KMS-11 (cell line): ENCODE measurements around the gene CHAF1B.
"Not testable (repeated sequence)": the region's sequence is repeated elsewhere in the genome, so short reads cannot be mapped to it uniquely, and the experiment has no call there.

Experiments
- H2AFZ ChIP-seq: fragments of 200-600 bp; sonication (generic); 2 replicates; pipeline ENCODE4 v1.6.1; 2016; ENCODE audit warnings: antibody characterized with exemption, mixed run types, low read depth
- H3K27ac ChIP-seq: fragments of 200-600 bp; sonication (generic); 2 replicates; pipeline ENCODE4 v1.6.1; 2016; ENCODE audit warnings: mild to moderate bottlenecking, mixed run types
- H3K27me3 ChIP-seq: fragments of 200-600 bp; sonication (generic); 2 replicates; pipeline ENCODE4 v1.6.1; 2017; ENCODE audit warnings: mild to moderate bottlenecking, low read depth, mixed run types, moderate library complexity; ENCODE audit not compliant: insufficient read depth
- H3K36me3 ChIP-seq: fragments of 200-600 bp; sonication (generic); 2 replicates; pipeline ENCODE4 v1.6.1; 2017; ENCODE audit warnings: mild to moderate bottlenecking, mixed run types; ENCODE audit not compliant: insufficient read depth
- H3K4me1 ChIP-seq: fragments of 200-600 bp; sonication (generic); 2 replicates; pipeline ENCODE4 v1.6.1; 2016; ENCODE audit warnings: mild to moderate bottlenecking, low read depth, mixed run types; ENCODE audit not compliant: poor library complexity, severe bottlenecking
- H3K4me2 ChIP-seq: fragments of 200-600 bp; sonication (generic); 2 replicates; pipeline ENCODE4 v1.7.0; 2016; ENCODE audit warnings: mild to moderate bottlenecking, mixed run types
- H3K4me3 ChIP-seq: fragments of 200-600 bp; sonication (generic); IDR thresholded peaks from 2 replicates; pipeline ENCODE4 v1.6.1; 2017; ENCODE audit warnings: low read depth, low read length, mixed read lengths; ENCODE audit not compliant: insufficient read depth
- H3K79me2 ChIP-seq: fragments of 200-600 bp; sonication (generic); 2 replicates; pipeline ENCODE4 v1.6.1; 2016; ENCODE audit warnings: low read depth, mixed run types; ENCODE audit not compliant: insufficient read depth
- H3K9ac ChIP-seq: fragments of 200-600 bp; sonication (generic); 2 replicates; pipeline ENCODE4 v1.6.1; 2016; ENCODE audit warnings: mild to moderate bottlenecking, mixed run types
- H4K20me1 ChIP-seq: fragments of 200-600 bp; sonication (generic); 2 replicates; pipeline ENCODE4 v1.6.1; 2016; ENCODE audit warnings: mild to moderate bottlenecking, mixed run types; ENCODE audit not compliant: insufficient read depth
- CTCF ChIP-seq: fragments of 200-600 bp; sonication (generic); conservative IDR thresholded peaks from 2 replicates; pipeline ENCODE4 v1.6.1; 2017; ENCODE audit warnings: low read depth, mild to moderate bottlenecking, antibody characterized with exemption, low read length, moderate library complexity, mixed read lengths

CHAF1B gene

GRCh38 chr21:36375994-36376393, 9.2 kb upstream of the CHAF1B start:
- H3K4me1 ChIP-seq, result no peaks in the 10 kb centered on the region
- no peak overlapping the region for H3K4me3 ChIP-seq
- H3K27ac ChIP-seq, result no peak overlapping the region
- no peaks in the 10 kb centered on the region for H3K27me3 ChIP-seq
- no peaks in the 10 kb centered on the region for H4K20me1 ChIP-seq
- H3K9ac ChIP-seq, result no peak overlapping the region
- H3K4me2 ChIP-seq, result no peak overlapping the region
- H2AFZ ChIP-seq, result no peak overlapping the region
- no peaks in the 10 kb centered on the region for H3K36me3 ChIP-seq
- no peak for TF ChIP-seq CTCF
- H3K79me2 ChIP-seq, result no peaks in the 10 kb centered on the region

- Histone ChIP-seq H2AFZ (no peak overlapping the region), H3K9ac (no peak overlapping the region), H3K4me2 (no peak overlapping the region), H3K36me3 (no peaks in the 10 kb centered on the region), H3K4me3 (no peak overlapping the region), H3K27me3 (no peaks in the 10 kb centered on the region), H4K20me1 (no peaks in the 10 kb centered on the region), H3K79me2 (no peaks in the 10 kb centered on the region), H3K27ac (no peak overlapping the region), H3K4me1 (peaks cover 2% of the 10 kb centered on the region)
- no peak for TF ChIP-seq CTCF
Observed at GRCh38 chr21:36377391-36377842, 7.8 kb upstream of the CHAF1B start.

- no peaks in the 10 kb centered on the region for H3K36me3 ChIP-seq
- no peak overlapping the region for H3K9ac ChIP-seq
- no peaks in the 10 kb centered on the region for H3K27me3 ChIP-seq
- H3K79me2 ChIP-seq, result no peaks in the 10 kb centered on the region
- no peaks in the 10 kb centered on the region for H4K20me1 ChIP-seq
- peaks cover 9% of the 10 kb centered on the region for H3K4me1 ChIP-seq
- no peak overlapping the region for H3K4me2 ChIP-seq
- H2AFZ ChIP-seq, result no peak overlapping the region
- no peak for TF ChIP-seq CTCF
- no peak overlapping the region for H3K4me3 ChIP-seq
- H3K27ac ChIP-seq, result no peak overlapping the region
Observed at GRCh38 chr21:36379251-36379650, 5.9 kb upstream of the CHAF1B start.

GRCh38 chr21:36381841-36382589, 3.2 kb upstream of the CHAF1B start:
- no peaks in the 10 kb centered on the region for H3K27me3 ChIP-seq
- no peaks in the 10 kb centered on the region for H4K20me1 ChIP-seq
- no peak for TF ChIP-seq CTCF
- H3K4me2 ChIP-seq, result no peak overlapping the region
- no peak overlapping the region for H3K27ac ChIP-seq
- H3K4me3 ChIP-seq, result no peak overlapping the region
- no peak overlapping the region for H3K9ac ChIP-seq
- H3K4me1 ChIP-seq, result peaks cover 9% of the 10 kb centered on the region
- H3K36me3 ChIP-seq, result no peaks in the 10 kb centered on the region
- no peak overlapping the region for H2AFZ ChIP-seq
- no peaks in the 10 kb centered on the region for H3K79me2 ChIP-seq

GRCh38 chr21:36382722-36383121, 2.5 kb upstream of the CHAF1B start:
- H3K9ac ChIP-seq, H3K4me1 ChIP-seq, H2AFZ ChIP-seq, H3K27ac ChIP-seq, H3K4me2 ChIP-seq, H3K4me3 ChIP-seq, H3K36me3 ChIP-seq, H4K20me1 ChIP-seq, H3K79me2 ChIP-seq, H3K27me3 ChIP-seq: not testable (repeated sequence)
